H1 (cell line): ENCODE measurements around the gene ANKRD13C. TPM values are rescaled to one million over a fixed set of nuclear protein-coding genes. Genes with fewer than 3 reads are reported as not detected.

Source experiments
- CTCF ChIA-PET: fragments of 300-600 bp; sonication (Branson Sonifier 250); formaldehyde crosslinking; loops from one replicate; lab custom pipeline; 2021; ENCODE audit not compliant: partially characterized antibody; lab: Charles Lee
- POLR2A ChIA-PET: fragments of 300-600 bp; sonication (Branson Sonifier 250); formaldehyde crosslinking; loops from one replicate; lab custom pipeline; 2021; ENCODE audit warnings: inconsistent platforms; ENCODE audit not compliant: partially characterized antibody; lab: Charles Lee
- DNase-seq, 2 experiments: peaks; one replicate each; pipeline versions ENCODE4 v3.0.0 to v3.0.0-alpha.2; 2010 to 2022; ENCODE audit warnings: low spot score in 2 of 2, low read depth in 1 of 2, mixed read lengths in 1 of 2
- FAIRE-seq: peaks from 2 replicates; lab custom pipeline; 2011; peaks lifted over from hg19 to GRCh38; lab: Jason Lieb, UNC
- H2AFZ ChIP-seq: 2 replicates; pipeline ENCODE4 v1.8.1; 2012; ENCODE audit warnings: low read length, inconsistent platforms
- H2AK5ac ChIP-seq: 2 replicates; pipeline ENCODE4 v1.6.1; 2013; ENCODE audit warnings: low read depth, low read length
- H2BK120ac ChIP-seq: replicated peaks from 2 replicates; pipeline ENCODE3; 2013; ENCODE audit warnings: low read depth, low read length, inconsistent platforms
- H2BK12ac ChIP-seq: 2 replicates; pipeline ENCODE4 v1.6.1; 2013; ENCODE audit warnings: low read depth, low read length
- H2BK15ac ChIP-seq: 2 replicates; pipeline ENCODE4 v1.6.1; 2013; ENCODE audit warnings: low read length
- H2BK20ac ChIP-seq: 2 replicates; pipeline ENCODE4 v1.6.1; 2013; ENCODE audit warnings: low read length
- H2BK5ac ChIP-seq: 2 replicates; pipeline ENCODE4 v1.6.1; 2013; ENCODE audit warnings: low read depth, low read length
- H3K14ac ChIP-seq: 2 replicates; pipeline ENCODE4 v1.6.1; 2013; ENCODE audit warnings: inconsistent platforms; ENCODE audit not compliant: insufficient read length
- H3K18ac ChIP-seq: 2 replicates; pipeline ENCODE4 v1.6.1; 2013; ENCODE audit warnings: low read length; ENCODE audit errors: extremely low read depth
- H3K23ac ChIP-seq: 2 replicates; pipeline ENCODE4 v1.6.1; 2013; ENCODE audit warnings: inconsistent platforms; ENCODE audit not compliant: insufficient read length
- H3K23me2 ChIP-seq: 2 replicates; pipeline ENCODE4 v1.6.1; 2013; ENCODE audit warnings: low read depth, low read length
- H3K27ac ChIP-seq: 2 replicates; pipeline ENCODE4 v1.6.1; 2011; ENCODE audit warnings: low read depth, low read length, inconsistent platforms
- H3K27me3 ChIP-seq, 4 experiments: replicated peaks in 1 of 4; 1 replicate in 1 of 4; 2 replicates in 3 of 4; pipeline versions ENCODE4 v1.6.1 to v1.8.1; 2011 to 2013; ENCODE audit warnings: low read length in 3 of 4, mild to moderate bottlenecking in 3 of 4, inconsistent platforms in 2 of 4, mixed read lengths in 2 of 4, moderate library complexity in 1 of 4; ENCODE audit not compliant: control insufficient read depth in 3 of 4, insufficient read depth in 3 of 4; ENCODE audit errors: extremely low read depth in 1 of 4
- H3K36me3 ChIP-seq, 4 experiments: 2 replicates each; pipeline versions ENCODE4 v1.6.1 to v1.8.1; 2011 to 2013; ENCODE audit warnings: mild to moderate bottlenecking in 4 of 4, low read length in 3 of 4, moderate library complexity in 2 of 4, control low read depth in 1 of 4, inconsistent platforms in 1 of 4; ENCODE audit not compliant: insufficient read depth in 4 of 4, control insufficient read depth in 2 of 4
- H3K4ac ChIP-seq: replicated peaks from 2 replicates; pipeline ENCODE3; 2013; ENCODE audit warnings: low read length, low read depth, mixed read lengths, inconsistent platforms; ENCODE audit not compliant: insufficient read length
- H3K4me1 ChIP-seq, 4 experiments: replicated peaks in 1 of 4; 1 replicate in 1 of 4; 2 replicates in 3 of 4; pipeline versions ENCODE4 v1.6.1 to v1.8.1; 2011 to 2013; ENCODE audit warnings: low read length in 3 of 4, inconsistent platforms in 2 of 4, mixed read lengths in 1 of 4; ENCODE audit not compliant: insufficient read depth in 4 of 4, control insufficient read depth in 3 of 4
- H3K4me2 ChIP-seq, 2 experiments: 2 replicates each; pipeline versions ENCODE4 v1.6.1 to v1.8.1; 2011 to 2013; ENCODE audit warnings: low read depth in 2 of 2, low read length in 2 of 2, control low read depth in 1 of 2, inconsistent platforms in 1 of 2, mild to moderate bottlenecking in 1 of 2; ENCODE audit not compliant: insufficient read depth in 1 of 2
- H3K4me3 ChIP-seq, 4 experiments: fragments of 200-600, 300-600 bp in 1 of 4; sonication (generic), shearing (Covaris generic), sonication (Bioruptor Twin) in 1 of 4; 2 replicates each; pipeline versions ENCODE4 v1.5.1 to v1.8.1; 2011 to 2016; ENCODE audit warnings: low read length in 4 of 4, low read depth in 3 of 4, control low read depth in 2 of 4, inconsistent platforms in 2 of 4, mild to moderate bottlenecking in 2 of 4, mixed read lengths in 1 of 4, moderate library complexity in 1 of 4; ENCODE audit not compliant: insufficient read depth in 2 of 4; ENCODE audit errors: extremely low read depth in 1 of 4
- H3K56ac ChIP-seq: replicated peaks from 2 replicates; pipeline ENCODE3; 2013; ENCODE audit warnings: low read depth, mild to moderate bottlenecking, mixed read lengths, low read length, inconsistent platforms; ENCODE audit not compliant: insufficient read length
- H3K79me1 ChIP-seq: 2 replicates; pipeline ENCODE4 v1.6.1; 2013; ENCODE audit warnings: low read depth, low read length, control low read depth
- H3K79me2 ChIP-seq, 2 experiments: 2 replicates each; pipeline versions ENCODE4 v1.6.1 to v1.8.1; 2012 to 2013; ENCODE audit warnings: low read length in 2 of 2, mild to moderate bottlenecking in 2 of 2, inconsistent platforms in 1 of 2; ENCODE audit not compliant: insufficient read depth in 2 of 2, control insufficient read depth in 1 of 2
- H3K9ac ChIP-seq, 4 experiments: replicated peaks in 1 of 4; 1 replicate in 1 of 4; 2 replicates in 3 of 4; pipeline versions ENCODE4 v1.6.1 to v1.8.1; 2011 to 2013; ENCODE audit warnings: low read depth in 3 of 4, low read length in 3 of 4, control low read depth in 2 of 4, mild to moderate bottlenecking in 2 of 4, moderate library complexity in 2 of 4, inconsistent platforms in 1 of 4; ENCODE audit errors: extremely low read depth in 1 of 4
- H3K9me3 ChIP-seq, 2 experiments: 2 replicates each; pipeline versions ENCODE4 v1.6.1 to v1.8.1; 2012 to 2013; ENCODE audit warnings: mild to moderate bottlenecking in 2 of 2, moderate library complexity in 2 of 2, control low read depth in 1 of 2, inconsistent platforms in 1 of 2, low read depth in 1 of 2, low read length in 1 of 2, mixed read lengths in 1 of 2; ENCODE audit not compliant: insufficient read depth in 2 of 2
- H4K20me1 ChIP-seq, 2 experiments: replicated peaks in 1 of 2; 2 replicates each; pipeline versions ENCODE3 to v1.8.1; 2011 to 2013; ENCODE audit warnings: inconsistent platforms in 2 of 2, low read length in 2 of 2, mild to moderate bottlenecking in 1 of 2; ENCODE audit not compliant: insufficient read depth in 2 of 2, control insufficient read depth in 1 of 2
- H4K5ac ChIP-seq: 2 replicates; pipeline ENCODE4 v1.6.1; 2013; ENCODE audit warnings: low read length, low read depth, mixed read lengths, inconsistent platforms; ENCODE audit not compliant: insufficient read length
- H4K8ac ChIP-seq: 2 replicates; pipeline ENCODE4 v1.8.0; 2013; ENCODE audit warnings: mild to moderate bottlenecking, moderate library complexity, low read length, inconsistent platforms; ENCODE audit not compliant: insufficient read depth; ENCODE audit errors: extremely low read depth
- H4K91ac ChIP-seq: replicated peaks from 2 replicates; pipeline ENCODE3; 2013; ENCODE audit warnings: low read length, mixed read lengths, inconsistent platforms; ENCODE audit not compliant: insufficient read length
- POLR2A ChIP-seq, 2 experiments: IDR thresholded peaks; 1 replicate in 1 of 2; 2 replicates in 1 of 2; pipeline ENCODE4 v1.6.1; 2011; ENCODE audit warnings: low read depth in 2 of 2, low read length in 2 of 2, mild to moderate bottlenecking in 2 of 2; ENCODE audit errors: control extremely low read depth in 1 of 2
- SP1 ChIP-seq: IDR thresholded peaks from 2 replicates; pipeline ENCODE4 v1.6.1; 2011; ENCODE audit warnings: low read depth, low read length
- whole genome bisulfite sequencing, 2 experiments: shearing (Covaris generic) in 1 of 2; methylation state at CpG; one replicate each; pipeline versions ENCODE4 v1.1.6 to v1.1.7; 2013 to 2015; ENCODE audit warnings: low lambda C conversion rate in 2 of 2, mixed read lengths in 2 of 2, inconsistent platforms in 1 of 2, low coverage in 1 of 2, missing lambda C conversion rate in 1 of 2; ENCODE audit not compliant: insufficient replicate concordance in 2 of 2, insufficient coverage in 1 of 2, insufficient read length in 1 of 2; ENCODE audit errors: extremely low coverage in 1 of 2, missing lambda C conversion rate in 1 of 2; 5-methylcytosine and 5-hydroxymethylcytosine counted together
- polyA plus RNA-seq, 7 experiments: library from polyadenylated mRNA; depleted of rRNA in 3 of 7; stranded (reverse) in 5 of 7; unstranded in 2 of 7; fragments of >200 nt in 5 of 7; fragments of 200-250 nt in 2 of 7; gene quantifications; 1 replicate in 5 of 7; 2 replicates in 1 of 7; 4 replicates in 1 of 7; pipeline versions ENCODE4 v1.2.1 to v1.2.3, GENCODE V29; 2011 to 2013; ENCODE audit warnings: missing spikeins in 2 of 7, mixed read lengths in 2 of 7
- total RNA-seq: library from RNA; stranded (reverse); fragmentation: NEBNext Ultra II Directional; extraction: Animal tissue kit (Norgen Biotek cat#: 25700); gene quantifications from 2 replicates; pipeline ENCODE4 v1.2.1, GENCODE V29; 2021

The ANKRD13C gene
- total and polyA plus RNA-seq, 2 of the 8 experiments (the other 6 are each of a cell fraction or from before 2014, with no cell fraction given): 4.8 to 21.7 TPM

- no peaks in the 10 kb centered on the region for H3K27me3 ChIP-seq
- H3K4ac ChIP-seq: no peak overlapping the region
- H2AFZ ChIP-seq: no peak overlapping the region
- H3K56ac ChIP-seq: no peak overlapping the region
- H4K20me1 ChIP-seq: peaks cover 2 to 10% of the 10 kb centered on the region in 2 experiments
- H2BK5ac ChIP-seq: no peak overlapping the region
- H3K36me3 ChIP-seq: peaks cover 5 to 26% (median 12%) of the 10 kb centered on the region in 4 experiments; a peak in 7 of 8 replicates
- H3K79me1 ChIP-seq: no peaks in the 10 kb centered on the region
- ChIA-PET POLR2A (interaction anchor here (0.7 to 3.1 kb wide), 6 partner anchors 11 to 200 kb away, joined by 3 to 67 read pairs (median 7); partner anchors contain the start of genes ANKRD13C, CTH and LRRC40), CTCF (interaction anchor here (1.1 kb wide), 1 partner anchor 87 kb away, joined by 3 read pairs; no protein-coding TSS in a partner anchor)
- no peak overlapping the region for H3K4me2 ChIP-seq
- no peak overlapping the region for H4K91ac ChIP-seq
- WGBS, 2 experiments: 98% methylated on average over 2 of the region's 2 CpGs; no CpG with 5 or more reads in 1 of the 2 experiments
- H2BK12ac ChIP-seq: no peak overlapping the region
- no peak overlapping the region for H4K8ac ChIP-seq
- no peak overlapping the region for H3K18ac ChIP-seq
- H3K4me3 ChIP-seq: no peak overlapping the region
- H3K9me3 ChIP-seq: no peaks in the 10 kb centered on the region
- peaks cover 24 to 83% of the 10 kb centered on the region in 2 experiments for H3K79me2 ChIP-seq
- no peak for DNase-seq
- 0 out of 7 replicates have a peak, but pooled peaks cover 0 to 3% (median 0%) of the 10 kb centered on the region in 4 experiments for H3K4me1 ChIP-seq
- H3K9ac ChIP-seq: no peak overlapping the region
- no peak for FAIRE-seq
- H2BK20ac ChIP-seq: no peak overlapping the region
- no peak overlapping the region for H3K23ac ChIP-seq
- no peaks in the 10 kb centered on the region for H3K23me2 ChIP-seq
- H3K27ac ChIP-seq: no peak overlapping the region
- no peak overlapping the region for H2BK120ac ChIP-seq
- TF ChIP-seq POLR2A (IDR thresholded peaks at IDR 0.05; ENCODE audit: control extremely low read depth in 1 of 2, low read depth in 2 of 2, low read length in 2 of 2) (0 out of 3 replicates have a peak, but pooled peaks of 1 of the 2 experiments have one; percentile 5), SP1 (no peak)
- H2BK15ac ChIP-seq: no peak overlapping the region
- no peak overlapping the region for H3K14ac ChIP-seq
- no peak overlapping the region for H4K5ac ChIP-seq
- no peak overlapping the region for H2AK5ac ChIP-seq
Measured at GRCh38 chr1:70220015-70220414, 134.5 kb downstream of the ANKRD13C start.
